Liver (tissue), 9 donors: ENCODE results near the gene DUSP1. TPM values are rescaled to one million over a fixed set of nuclear protein-coding genes. Genes with fewer than 3 reads are reported as not detected.

Source experiments
- DNase-seq: peaks from one replicate; pipeline ENCODE4 v3.0.0-alpha.2; 2017; ENCODE audit warnings: low spot score
- H3K27ac ChIP-seq, 2 donors: one replicate each; pipeline ENCODE4 v1.7.0; 2013; ENCODE audit warnings: inconsistent platforms in 2 of 2, low read length in 2 of 2, control low read depth in 1 of 2, low read depth in 1 of 2, mild to moderate bottlenecking in 1 of 2
- H3K27me3 ChIP-seq, 4 donors: one replicate each; pipeline versions ENCODE4 v1.6.1 to v1.7.0; 2013; ENCODE audit warnings: low read length in 3 of 4, inconsistent platforms in 1 of 4, mild to moderate bottlenecking in 1 of 4, moderate library complexity in 1 of 4; ENCODE audit not compliant: control insufficient read depth in 4 of 4, insufficient read depth in 4 of 4
- H3K36me3 ChIP-seq, 4 donors: one replicate each; pipeline versions ENCODE4 v1.6.1 to v1.7.0; 2013; ENCODE audit warnings: low read length in 3 of 4, mild to moderate bottlenecking in 3 of 4, low read depth in 1 of 4, moderate library complexity in 1 of 4; ENCODE audit not compliant: control insufficient read depth in 4 of 4, insufficient read depth in 3 of 4
- H3K4me1 ChIP-seq, 4 donors: one replicate each; pipeline versions ENCODE4 v1.6.1 to v1.7.0; 2013; ENCODE audit warnings: low read length in 3 of 4, mild to moderate bottlenecking in 3 of 4, moderate library complexity in 1 of 4; ENCODE audit not compliant: control insufficient read depth in 4 of 4, insufficient read depth in 4 of 4
- H3K4me3 ChIP-seq, 3 donors: one replicate each; pipeline versions ENCODE4 v1.6.1 to v1.7.0; 2013; ENCODE audit warnings: low read length in 3 of 3, control low read depth in 1 of 3, low read depth in 1 of 3, mild to moderate bottlenecking in 1 of 3
- H3K9ac ChIP-seq, 2 donors: one replicate each; pipeline ENCODE4 v1.7.0; 2013; ENCODE audit warnings: low read length in 2 of 2, mild to moderate bottlenecking in 2 of 2, moderate library complexity in 2 of 2, control low read depth in 1 of 2, low read depth in 1 of 2
- H3K9me3 ChIP-seq, 4 donors: one replicate each; pipeline versions ENCODE4 v1.6.1 to v1.7.0; 2013; ENCODE audit warnings: low read length in 3 of 4; ENCODE audit not compliant: control insufficient read depth in 4 of 4
- EGR1 ChIP-seq, 2 donors: IDR thresholded peaks; 2 replicates each; pipeline ENCODE4 v1.6.1; 2016 to 2018; ENCODE audit warnings: antibody characterized with exemption in 2 of 2, low read depth in 2 of 2
- FOXA1 ChIP-seq: IDR thresholded peaks from 2 replicates; pipeline ENCODE4 v1.6.1; 2016; ENCODE audit warnings: antibody characterized with exemption
- FOXA2 ChIP-seq: IDR thresholded peaks from 2 replicates; pipeline ENCODE4 v1.6.1; 2016; ENCODE audit warnings: antibody characterized with exemption
- GABPA ChIP-seq, 2 donors: IDR thresholded peaks in 1 of 2; conservative IDR thresholded peaks in 1 of 2; 2 replicates each; pipeline ENCODE4 v1.6.1; 2016; ENCODE audit warnings: antibody characterized with exemption in 2 of 2, mild to moderate bottlenecking in 1 of 2, moderate library complexity in 1 of 2
- HNF4A ChIP-seq, 2 donors: conservative IDR thresholded peaks; 2 replicates each; pipeline ENCODE4 v1.6.1; 2016; ENCODE audit warnings: antibody characterized with exemption in 2 of 2, mild to moderate bottlenecking in 2 of 2
- HNF4G ChIP-seq: IDR thresholded peaks from 2 replicates; pipeline ENCODE4 v1.6.1; 2016; ENCODE audit warnings: antibody characterized with exemption
- JUND ChIP-seq, 2 donors: IDR thresholded peaks; 2 replicates each; pipeline ENCODE4 v1.6.1; 2016; ENCODE audit warnings: antibody characterized with exemption in 2 of 2
- NR2F2 ChIP-seq: IDR thresholded peaks from 2 replicates; pipeline ENCODE4 v1.6.1; 2016; ENCODE audit warnings: antibody characterized with exemption
- RAD21 ChIP-seq, 2 donors: IDR thresholded peaks; 2 replicates each; pipeline ENCODE4 v1.6.1; 2016; ENCODE audit warnings: antibody characterized with exemption in 2 of 2, mild to moderate bottlenecking in 2 of 2
- RXRA ChIP-seq, 2 donors: IDR thresholded peaks; 2 replicates each; pipeline ENCODE4 v1.6.1; 2017 to 2018; ENCODE audit warnings: antibody characterized with exemption in 2 of 2, mild to moderate bottlenecking in 1 of 2
- SP1 ChIP-seq: IDR thresholded peaks from 2 replicates; pipeline ENCODE4 v1.6.1; 2018; ENCODE audit warnings: antibody characterized with exemption, mild to moderate bottlenecking
- TAF1 ChIP-seq: conservative IDR thresholded peaks from 2 replicates; pipeline ENCODE4 v1.6.1; 2016; ENCODE audit warnings: antibody characterized with exemption, mild to moderate bottlenecking
- YY1 ChIP-seq: IDR thresholded peaks from 2 replicates; pipeline ENCODE4 v1.6.1; 2016; ENCODE audit warnings: antibody characterized with exemption, mild to moderate bottlenecking
- WGBS: extraction: QIAGEN DNeasy Blood & Tissue Kit; methylation state at CpG from one replicate; pipeline ENCODE4 v1.1.7; 2013; 5-methylcytosine and 5-hydroxymethylcytosine counted together
- polyA plus RNA-seq, 2 donors: library from polyadenylated mRNA; stranded (reverse) in 1 of 2; unstranded in 1 of 2; fragments of 200-250 nt in 1 of 2; fragments of >200 nt in 1 of 2; fragmentation: Nextera tagmentation in 1 of 2; extraction: Ambion mirVana in 1 of 2; gene quantifications; one replicate each; pipeline versions ENCODE4 v1.2.1 to v1.2.3, GENCODE V29; 2013 to 2015
- total RNA-seq, 2 donors: library from RNA; depleted of rRNA; stranded (reverse); fragments of >200 nt; gene quantifications; one replicate each; pipeline ENCODE4 v1.2.3, GENCODE V29; 2014
- TF ChIP-seq, protein P1 (sequence below): IDR thresholded peaks from 2 replicates; pipeline ENCODE4 v1.6.1; 2016; ENCODE audit warnings: antibody characterized with exemption
- TF ChIP-seq, protein P2 (sequence below): fragments of 150-350 bp; IDR thresholded peaks from 2 replicates; pipeline ENCODE4 v1.5.1; 2017; ENCODE audit warnings: improper control_type of control experiment, low read depth, low read length; ENCODE audit not compliant: missing input control
- TF ChIP-seq, protein P3 (sequence below): IDR thresholded peaks from 2 replicates; pipeline ENCODE4 v1.6.1; 2016; ENCODE audit warnings: antibody characterized with exemption
- TF ChIP-seq, protein P4 (sequence below): IDR thresholded peaks from 2 replicates; pipeline ENCODE4 v1.6.1; 2016; ENCODE audit warnings: antibody characterized with exemption, mild to moderate bottlenecking
- donor health status: healthy.
- donor health status: healthy.
- donor health status: healthy.
- donor health status: healthy.
- donor health status: healthy.

The DUSP1 gene
- total and polyA plus RNA-seq, 4 donors: 53.2 to 237 (median 110) TPM

DNA sequence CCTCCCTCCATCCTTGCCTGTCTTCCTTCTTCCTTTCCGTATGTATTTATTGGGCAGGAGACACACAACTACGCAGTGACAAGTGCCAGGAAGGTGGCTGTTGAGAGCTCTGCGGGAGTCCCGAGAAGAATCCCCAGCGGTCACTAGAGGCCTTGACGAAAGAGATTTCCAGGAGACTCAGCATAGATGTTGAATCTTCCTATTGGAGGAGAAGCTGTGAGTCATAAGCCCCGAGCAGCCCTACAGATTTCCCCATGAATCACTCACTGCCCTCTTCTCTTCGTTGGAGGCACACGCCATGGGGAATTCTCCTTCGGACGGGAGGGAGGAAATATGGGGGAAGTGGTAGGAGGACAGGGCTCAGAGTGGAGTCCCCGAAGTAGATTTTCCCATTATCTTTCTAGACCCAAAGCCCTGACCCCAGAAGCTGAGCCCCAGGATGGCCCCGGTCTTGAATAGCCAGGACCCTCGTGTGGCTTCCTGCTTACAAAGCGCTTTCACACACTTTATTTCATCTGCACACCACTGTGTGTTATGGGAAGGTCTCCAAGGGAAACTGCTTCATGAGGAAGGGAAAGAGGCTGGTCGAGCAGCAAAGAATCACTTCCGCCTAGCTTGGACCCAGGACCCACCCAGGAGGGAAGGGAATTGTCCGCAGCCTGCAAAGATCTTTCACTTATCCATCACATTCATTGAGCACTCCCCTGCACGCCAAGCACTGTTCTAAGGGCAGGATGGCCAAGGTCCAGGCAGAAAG lies 12.7 kb downstream of the DUSP1 start:
- DNase-seq: no peak
- TF ChIP-seq EGR1 (IDR thresholded peaks at IDR 0.05; ENCODE audit: low read depth in 2 of 2): no peak
- TF ChIP-seq HNF4G: no peak
- TF ChIP-seq, protein P1, sequence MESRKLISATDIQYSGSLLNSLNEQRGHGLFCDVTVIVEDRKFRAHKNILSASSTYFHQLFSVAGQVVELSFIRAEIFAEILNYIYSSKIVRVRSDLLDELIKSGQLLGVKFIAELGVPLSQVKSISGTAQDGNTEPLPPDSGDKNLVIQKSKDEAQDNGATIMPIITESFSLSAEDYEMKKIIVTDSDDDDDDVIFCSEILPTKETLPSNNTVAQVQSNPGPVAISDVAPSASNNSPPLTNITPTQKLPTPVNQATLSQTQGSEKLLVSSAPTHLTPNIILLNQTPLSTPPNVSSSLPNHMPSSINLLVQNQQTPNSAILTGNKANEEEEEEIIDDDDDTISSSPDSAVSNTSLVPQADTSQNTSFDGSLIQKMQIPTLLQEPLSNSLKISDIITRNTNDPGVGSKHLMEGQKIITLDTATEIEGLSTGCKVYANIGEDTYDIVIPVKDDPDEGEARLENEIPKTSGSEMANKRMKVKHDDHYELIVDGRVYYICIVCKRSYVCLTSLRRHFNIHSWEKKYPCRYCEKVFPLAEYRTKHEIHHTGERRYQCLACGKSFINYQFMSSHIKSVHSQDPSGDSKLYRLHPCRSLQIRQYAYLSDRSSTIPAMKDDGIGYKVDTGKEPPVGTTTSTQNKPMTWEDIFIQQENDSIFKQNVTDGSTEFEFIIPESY: no peak
- TF ChIP-seq RAD21 (IDR thresholded peaks at IDR 0.05): no peak
- TF ChIP-seq FOXA2: no peak
- TF ChIP-seq RXRA (IDR thresholded peaks at IDR 0.05): no peak
- TF ChIP-seq NR2F2: no peak
- TF ChIP-seq, protein P2, sequence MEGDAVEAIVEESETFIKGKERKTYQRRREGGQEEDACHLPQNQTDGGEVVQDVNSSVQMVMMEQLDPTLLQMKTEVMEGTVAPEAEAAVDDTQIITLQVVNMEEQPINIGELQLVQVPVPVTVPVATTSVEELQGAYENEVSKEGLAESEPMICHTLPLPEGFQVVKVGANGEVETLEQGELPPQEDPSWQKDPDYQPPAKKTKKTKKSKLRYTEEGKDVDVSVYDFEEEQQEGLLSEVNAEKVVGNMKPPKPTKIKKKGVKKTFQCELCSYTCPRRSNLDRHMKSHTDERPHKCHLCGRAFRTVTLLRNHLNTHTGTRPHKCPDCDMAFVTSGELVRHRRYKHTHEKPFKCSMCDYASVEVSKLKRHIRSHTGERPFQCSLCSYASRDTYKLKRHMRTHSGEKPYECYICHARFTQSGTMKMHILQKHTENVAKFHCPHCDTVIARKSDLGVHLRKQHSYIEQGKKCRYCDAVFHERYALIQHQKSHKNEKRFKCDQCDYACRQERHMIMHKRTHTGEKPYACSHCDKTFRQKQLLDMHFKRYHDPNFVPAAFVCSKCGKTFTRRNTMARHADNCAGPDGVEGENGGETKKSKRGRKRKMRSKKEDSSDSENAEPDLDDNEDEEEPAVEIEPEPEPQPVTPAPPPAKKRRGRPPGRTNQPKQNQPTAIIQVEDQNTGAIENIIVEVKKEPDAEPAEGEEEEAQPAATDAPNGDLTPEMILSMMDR: no peak
- TF ChIP-seq YY1: no peak
- TF ChIP-seq SP1: no peak
- TF ChIP-seq GABPA (IDR thresholded peaks at IDR 0.05 in 1 of 2, conservative IDR thresholded peaks at IDR 0.05 in 1 of 2): no peak
- no peak for TF ChIP-seq FOXA1
- TF ChIP-seq TAF1: no peak
- no peak for TF ChIP-seq HNF4A (conservative IDR thresholded peaks at IDR 0.05)
- TF ChIP-seq, protein P3, sequence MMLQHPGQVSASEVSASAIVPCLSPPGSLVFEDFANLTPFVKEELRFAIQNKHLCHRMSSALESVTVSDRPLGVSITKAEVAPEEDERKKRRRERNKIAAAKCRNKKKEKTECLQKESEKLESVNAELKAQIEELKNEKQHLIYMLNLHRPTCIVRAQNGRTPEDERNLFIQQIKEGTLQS: no peak
- no peak for TF ChIP-seq JUND (IDR thresholded peaks at IDR 0.05)
- TF ChIP-seq, protein P4, sequence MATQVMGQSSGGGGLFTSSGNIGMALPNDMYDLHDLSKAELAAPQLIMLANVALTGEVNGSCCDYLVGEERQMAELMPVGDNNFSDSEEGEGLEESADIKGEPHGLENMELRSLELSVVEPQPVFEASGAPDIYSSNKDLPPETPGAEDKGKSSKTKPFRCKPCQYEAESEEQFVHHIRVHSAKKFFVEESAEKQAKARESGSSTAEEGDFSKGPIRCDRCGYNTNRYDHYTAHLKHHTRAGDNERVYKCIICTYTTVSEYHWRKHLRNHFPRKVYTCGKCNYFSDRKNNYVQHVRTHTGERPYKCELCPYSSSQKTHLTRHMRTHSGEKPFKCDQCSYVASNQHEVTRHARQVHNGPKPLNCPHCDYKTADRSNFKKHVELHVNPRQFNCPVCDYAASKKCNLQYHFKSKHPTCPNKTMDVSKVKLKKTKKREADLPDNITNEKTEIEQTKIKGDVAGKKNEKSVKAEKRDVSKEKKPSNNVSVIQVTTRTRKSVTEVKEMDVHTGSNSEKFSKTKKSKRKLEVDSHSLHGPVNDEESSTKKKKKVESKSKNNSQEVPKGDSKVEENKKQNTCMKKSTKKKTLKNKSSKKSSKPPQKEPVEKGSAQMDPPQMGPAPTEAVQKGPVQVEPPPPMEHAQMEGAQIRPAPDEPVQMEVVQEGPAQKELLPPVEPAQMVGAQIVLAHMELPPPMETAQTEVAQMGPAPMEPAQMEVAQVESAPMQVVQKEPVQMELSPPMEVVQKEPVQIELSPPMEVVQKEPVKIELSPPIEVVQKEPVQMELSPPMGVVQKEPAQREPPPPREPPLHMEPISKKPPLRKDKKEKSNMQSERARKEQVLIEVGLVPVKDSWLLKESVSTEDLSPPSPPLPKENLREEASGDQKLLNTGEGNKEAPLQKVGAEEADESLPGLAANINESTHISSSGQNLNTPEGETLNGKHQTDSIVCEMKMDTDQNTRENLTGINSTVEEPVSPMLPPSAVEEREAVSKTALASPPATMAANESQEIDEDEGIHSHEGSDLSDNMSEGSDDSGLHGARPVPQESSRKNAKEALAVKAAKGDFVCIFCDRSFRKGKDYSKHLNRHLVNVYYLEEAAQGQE: no peak
- Histone ChIP-seq H3K27me3 (no peaks in the 10 kb centered on the region), H3K4me1 (no peaks in the 10 kb centered on the region), H3K27ac (peak overlapping the region in 1 of 2 donors; percentile 12), H3K4me3 (no peak overlapping the region), H3K9me3 (no peaks in the 10 kb centered on the region), H3K9ac (no peak overlapping the region), H3K36me3 (no peaks in the 10 kb centered on the region)
- 75% methylated on average over 19 of the region's 19 CpGs for WGBS
